Measurements from ENCODE around the gene KCNQ2.

Gene KCNQ2

DNA sequence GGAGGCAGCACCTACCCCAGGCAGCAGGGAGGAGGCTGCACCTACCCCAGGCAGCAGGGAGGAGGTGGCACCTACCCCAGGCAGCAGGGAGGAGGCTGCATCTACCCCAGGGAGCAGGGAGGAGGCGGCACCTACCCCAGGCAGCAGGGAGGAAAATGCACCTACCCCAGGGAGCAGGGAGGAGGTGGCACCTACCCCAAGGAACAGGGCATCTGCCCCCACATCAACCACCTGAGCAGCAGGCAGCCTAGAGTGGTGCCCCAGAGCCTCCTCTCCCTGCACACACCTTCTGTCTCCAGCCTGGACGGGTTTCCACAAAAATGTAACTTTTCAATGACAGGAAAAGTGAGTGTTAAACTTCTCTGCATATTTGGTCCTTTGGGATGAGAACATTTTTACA is 10.2 kb downstream of the KCNQ2 start:
- H3K4me3 ChIP-seq (replicated peaks; ENCODE audit: insufficient read depth, low read length): no peak overlapping the region
- TF ChIP-seq, protein P1, sequence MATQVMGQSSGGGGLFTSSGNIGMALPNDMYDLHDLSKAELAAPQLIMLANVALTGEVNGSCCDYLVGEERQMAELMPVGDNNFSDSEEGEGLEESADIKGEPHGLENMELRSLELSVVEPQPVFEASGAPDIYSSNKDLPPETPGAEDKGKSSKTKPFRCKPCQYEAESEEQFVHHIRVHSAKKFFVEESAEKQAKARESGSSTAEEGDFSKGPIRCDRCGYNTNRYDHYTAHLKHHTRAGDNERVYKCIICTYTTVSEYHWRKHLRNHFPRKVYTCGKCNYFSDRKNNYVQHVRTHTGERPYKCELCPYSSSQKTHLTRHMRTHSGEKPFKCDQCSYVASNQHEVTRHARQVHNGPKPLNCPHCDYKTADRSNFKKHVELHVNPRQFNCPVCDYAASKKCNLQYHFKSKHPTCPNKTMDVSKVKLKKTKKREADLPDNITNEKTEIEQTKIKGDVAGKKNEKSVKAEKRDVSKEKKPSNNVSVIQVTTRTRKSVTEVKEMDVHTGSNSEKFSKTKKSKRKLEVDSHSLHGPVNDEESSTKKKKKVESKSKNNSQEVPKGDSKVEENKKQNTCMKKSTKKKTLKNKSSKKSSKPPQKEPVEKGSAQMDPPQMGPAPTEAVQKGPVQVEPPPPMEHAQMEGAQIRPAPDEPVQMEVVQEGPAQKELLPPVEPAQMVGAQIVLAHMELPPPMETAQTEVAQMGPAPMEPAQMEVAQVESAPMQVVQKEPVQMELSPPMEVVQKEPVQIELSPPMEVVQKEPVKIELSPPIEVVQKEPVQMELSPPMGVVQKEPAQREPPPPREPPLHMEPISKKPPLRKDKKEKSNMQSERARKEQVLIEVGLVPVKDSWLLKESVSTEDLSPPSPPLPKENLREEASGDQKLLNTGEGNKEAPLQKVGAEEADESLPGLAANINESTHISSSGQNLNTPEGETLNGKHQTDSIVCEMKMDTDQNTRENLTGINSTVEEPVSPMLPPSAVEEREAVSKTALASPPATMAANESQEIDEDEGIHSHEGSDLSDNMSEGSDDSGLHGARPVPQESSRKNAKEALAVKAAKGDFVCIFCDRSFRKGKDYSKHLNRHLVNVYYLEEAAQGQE (IDR thresholded peaks at IDR 0.05; ENCODE audit: insufficient replicate concordance, low read depth): no peak
- TF ChIP-seq, protein P2, sequence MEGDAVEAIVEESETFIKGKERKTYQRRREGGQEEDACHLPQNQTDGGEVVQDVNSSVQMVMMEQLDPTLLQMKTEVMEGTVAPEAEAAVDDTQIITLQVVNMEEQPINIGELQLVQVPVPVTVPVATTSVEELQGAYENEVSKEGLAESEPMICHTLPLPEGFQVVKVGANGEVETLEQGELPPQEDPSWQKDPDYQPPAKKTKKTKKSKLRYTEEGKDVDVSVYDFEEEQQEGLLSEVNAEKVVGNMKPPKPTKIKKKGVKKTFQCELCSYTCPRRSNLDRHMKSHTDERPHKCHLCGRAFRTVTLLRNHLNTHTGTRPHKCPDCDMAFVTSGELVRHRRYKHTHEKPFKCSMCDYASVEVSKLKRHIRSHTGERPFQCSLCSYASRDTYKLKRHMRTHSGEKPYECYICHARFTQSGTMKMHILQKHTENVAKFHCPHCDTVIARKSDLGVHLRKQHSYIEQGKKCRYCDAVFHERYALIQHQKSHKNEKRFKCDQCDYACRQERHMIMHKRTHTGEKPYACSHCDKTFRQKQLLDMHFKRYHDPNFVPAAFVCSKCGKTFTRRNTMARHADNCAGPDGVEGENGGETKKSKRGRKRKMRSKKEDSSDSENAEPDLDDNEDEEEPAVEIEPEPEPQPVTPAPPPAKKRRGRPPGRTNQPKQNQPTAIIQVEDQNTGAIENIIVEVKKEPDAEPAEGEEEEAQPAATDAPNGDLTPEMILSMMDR (IDR thresholded peaks at IDR 0.05; ENCODE audit: insufficient read depth, low read length): no peak
- TF ChIP-seq POLR2AphosphoS5 (IDR thresholded peaks at IDR 0.05; ENCODE audit: low read depth): no peak
- TF ChIP-seq GABPA (IDR thresholded peaks at IDR 0.05; ENCODE audit: low read depth): no peak
- no peak for DNase-seq (ENCODE audit: low read depth in 1 of 2, low spot score in 1 of 2)
- H3K27ac ChIP-seq (replicated peaks): no peak overlapping the region
- H3K27me3 ChIP-seq (ENCODE audit: insufficient read depth, poor library complexity, severe bottlenecking): peaks cover 5% of the 10 kb centered on the region

DNA sequence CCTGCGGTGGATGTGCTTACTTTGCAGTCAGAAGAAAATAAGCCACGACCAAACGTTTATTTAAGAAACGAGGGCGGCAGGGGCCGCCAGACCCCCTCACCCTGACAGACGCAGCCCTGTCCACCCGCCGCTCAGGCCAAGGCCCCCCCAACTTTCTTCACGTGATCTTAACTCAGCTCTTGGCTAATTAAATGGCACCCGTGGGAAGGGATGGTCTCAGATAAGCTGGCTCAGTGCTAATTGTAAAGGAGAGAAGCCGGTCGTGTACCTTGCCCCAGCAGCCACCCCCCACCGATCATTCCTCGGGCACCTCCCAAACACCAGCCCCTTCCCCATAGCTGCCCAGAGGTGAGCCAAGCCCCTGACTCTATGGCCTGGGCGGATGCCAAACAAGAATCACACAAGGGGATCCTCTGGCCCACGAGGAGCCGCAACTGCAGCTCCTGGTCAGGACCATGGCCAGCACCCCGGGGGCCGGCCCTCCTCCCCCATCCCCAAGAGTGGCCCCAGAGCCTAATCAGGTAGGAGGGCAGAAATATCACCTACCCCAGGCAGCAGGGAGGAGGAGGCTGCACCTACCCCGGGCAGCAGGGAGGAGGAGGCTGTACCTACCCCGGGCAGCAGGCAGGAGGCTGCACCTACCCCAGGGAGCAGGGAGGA is 11.2 kb downstream of the KCNQ2 start:
- H3K27me3 ChIP-seq (ENCODE audit: insufficient read depth, poor library complexity, severe bottlenecking): peaks cover 7% of the 10 kb centered on the region
- DNase-seq (ENCODE audit: low read depth in 1 of 2, low spot score in 1 of 2): no peak
- no peak overlapping the region for H3K4me3 ChIP-seq (replicated peaks; ENCODE audit: insufficient read depth, low read length)
- H3K27ac ChIP-seq (replicated peaks): no peak overlapping the region
- TF ChIP-seq, protein P1 (IDR thresholded peaks at IDR 0.05; ENCODE audit: insufficient replicate concordance, low read depth): peak; percentile 97
- TF ChIP-seq POLR2AphosphoS5 (IDR thresholded peaks at IDR 0.05; ENCODE audit: low read depth): no peak
- no peak for TF ChIP-seq SPI1 (IDR thresholded peaks at IDR 0.05; ENCODE audit: borderline replicate concordance, low read depth)
- TF ChIP-seq, protein P2 (IDR thresholded peaks at IDR 0.05; ENCODE audit: insufficient read depth, low read length): no peak

DNA sequence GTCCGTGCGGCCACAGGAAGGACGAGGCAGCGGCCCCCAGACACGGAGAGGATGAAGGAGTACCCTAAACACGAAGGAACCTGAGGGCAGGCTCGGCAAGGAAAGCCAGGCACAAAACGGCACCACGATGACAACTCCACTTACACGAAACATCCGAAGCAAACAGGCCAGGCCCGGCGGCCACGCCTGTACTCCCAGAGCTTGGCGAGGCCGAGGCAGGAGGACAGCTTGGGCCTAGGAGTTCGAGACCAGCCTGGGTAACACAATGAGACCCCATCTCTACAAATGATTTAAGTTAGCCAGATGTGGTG is 13.4 kb downstream of the KCNQ2 start:
- peaks cover 23% of the 10 kb centered on the region for H3K27me3 ChIP-seq (ENCODE audit: insufficient read depth, poor library complexity, severe bottlenecking)
- DNase-seq (ENCODE audit: low read depth in 1 of 2, low spot score in 1 of 2): no peak
- no peak for TF ChIP-seq SPI1 (IDR thresholded peaks at IDR 0.05; ENCODE audit: borderline replicate concordance, low read depth)
- TF ChIP-seq, protein P1 (IDR thresholded peaks at IDR 0.05; ENCODE audit: insufficient replicate concordance, low read depth): no peak
- no peak for TF ChIP-seq GABPA (IDR thresholded peaks at IDR 0.05; ENCODE audit: low read depth)
- TF ChIP-seq, protein P2 (IDR thresholded peaks at IDR 0.05; ENCODE audit: insufficient read depth, low read length): no peak
- TF ChIP-seq POLR2AphosphoS5 (IDR thresholded peaks at IDR 0.05; ENCODE audit: low read depth): no peak
- no peak overlapping the region for H3K27ac ChIP-seq (replicated peaks)
- H3K4me3 ChIP-seq (replicated peaks; ENCODE audit: insufficient read depth, low read length): no peak overlapping the region

Data from HL-60 (cell line).